ENCODE measurements around the gene AMMECR1.

DNA sequence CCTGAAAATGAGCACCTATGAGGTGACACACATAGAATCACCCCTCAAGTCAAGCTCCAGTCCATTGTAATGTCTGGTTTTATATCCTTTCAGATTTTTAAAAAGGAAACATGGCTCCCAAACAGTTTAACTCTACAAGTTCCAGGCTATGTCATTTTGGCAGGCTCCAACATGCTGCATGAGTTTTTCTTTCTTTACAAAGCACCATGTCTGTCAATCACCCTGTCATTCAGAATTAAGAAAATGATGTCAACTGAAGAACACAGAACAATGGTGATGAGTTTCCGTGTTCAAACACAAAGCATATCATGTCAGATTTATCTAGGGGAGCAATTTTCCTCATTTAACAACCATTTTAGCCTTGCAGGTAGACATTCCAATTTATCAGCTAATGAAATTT, 106.5 kb downstream of the AMMECR1 start:
- TF ChIP-seq POLR2AphosphoS5 (IDR thresholded peaks at IDR 0.05; ENCODE audit: low read depth) (no peak), EZH2 (IDR thresholded peaks at IDR 0.05; ENCODE audit: low read depth, unreplicated experiment) (no peak), EZH2phosphoT487 (IDR thresholded peaks at IDR 0.05; ENCODE audit: unreplicated experiment) (no peak), CREB1 (CRISPR knock-in tag; IDR thresholded peaks at IDR 0.05; ENCODE audit: low read depth) (no peak), JUNB (IDR thresholded peaks at IDR 0.05; ENCODE audit: unreplicated experiment) (no peak), ZNF114 (CRISPR knock-in tag; IDR thresholded peaks at IDR 0.05) (no peak), NANOG (IDR thresholded peaks at IDR 0.05; ENCODE audit: borderline replicate concordance) (no peak), ZNF331 (CRISPR knock-in tag; IDR thresholded peaks at IDR 0.05; ENCODE audit: low read depth) (no peak), STAT1 (IDR thresholded peaks at IDR 0.05; ENCODE audit: unreplicated experiment) (no peak)
- TF ChIP-seq, protein P1, sequence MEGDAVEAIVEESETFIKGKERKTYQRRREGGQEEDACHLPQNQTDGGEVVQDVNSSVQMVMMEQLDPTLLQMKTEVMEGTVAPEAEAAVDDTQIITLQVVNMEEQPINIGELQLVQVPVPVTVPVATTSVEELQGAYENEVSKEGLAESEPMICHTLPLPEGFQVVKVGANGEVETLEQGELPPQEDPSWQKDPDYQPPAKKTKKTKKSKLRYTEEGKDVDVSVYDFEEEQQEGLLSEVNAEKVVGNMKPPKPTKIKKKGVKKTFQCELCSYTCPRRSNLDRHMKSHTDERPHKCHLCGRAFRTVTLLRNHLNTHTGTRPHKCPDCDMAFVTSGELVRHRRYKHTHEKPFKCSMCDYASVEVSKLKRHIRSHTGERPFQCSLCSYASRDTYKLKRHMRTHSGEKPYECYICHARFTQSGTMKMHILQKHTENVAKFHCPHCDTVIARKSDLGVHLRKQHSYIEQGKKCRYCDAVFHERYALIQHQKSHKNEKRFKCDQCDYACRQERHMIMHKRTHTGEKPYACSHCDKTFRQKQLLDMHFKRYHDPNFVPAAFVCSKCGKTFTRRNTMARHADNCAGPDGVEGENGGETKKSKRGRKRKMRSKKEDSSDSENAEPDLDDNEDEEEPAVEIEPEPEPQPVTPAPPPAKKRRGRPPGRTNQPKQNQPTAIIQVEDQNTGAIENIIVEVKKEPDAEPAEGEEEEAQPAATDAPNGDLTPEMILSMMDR (conservative IDR thresholded peaks at IDR 0.05; ENCODE audit: low read depth in 2 of 2) = no peak
- TF ChIP-seq, protein P2, sequence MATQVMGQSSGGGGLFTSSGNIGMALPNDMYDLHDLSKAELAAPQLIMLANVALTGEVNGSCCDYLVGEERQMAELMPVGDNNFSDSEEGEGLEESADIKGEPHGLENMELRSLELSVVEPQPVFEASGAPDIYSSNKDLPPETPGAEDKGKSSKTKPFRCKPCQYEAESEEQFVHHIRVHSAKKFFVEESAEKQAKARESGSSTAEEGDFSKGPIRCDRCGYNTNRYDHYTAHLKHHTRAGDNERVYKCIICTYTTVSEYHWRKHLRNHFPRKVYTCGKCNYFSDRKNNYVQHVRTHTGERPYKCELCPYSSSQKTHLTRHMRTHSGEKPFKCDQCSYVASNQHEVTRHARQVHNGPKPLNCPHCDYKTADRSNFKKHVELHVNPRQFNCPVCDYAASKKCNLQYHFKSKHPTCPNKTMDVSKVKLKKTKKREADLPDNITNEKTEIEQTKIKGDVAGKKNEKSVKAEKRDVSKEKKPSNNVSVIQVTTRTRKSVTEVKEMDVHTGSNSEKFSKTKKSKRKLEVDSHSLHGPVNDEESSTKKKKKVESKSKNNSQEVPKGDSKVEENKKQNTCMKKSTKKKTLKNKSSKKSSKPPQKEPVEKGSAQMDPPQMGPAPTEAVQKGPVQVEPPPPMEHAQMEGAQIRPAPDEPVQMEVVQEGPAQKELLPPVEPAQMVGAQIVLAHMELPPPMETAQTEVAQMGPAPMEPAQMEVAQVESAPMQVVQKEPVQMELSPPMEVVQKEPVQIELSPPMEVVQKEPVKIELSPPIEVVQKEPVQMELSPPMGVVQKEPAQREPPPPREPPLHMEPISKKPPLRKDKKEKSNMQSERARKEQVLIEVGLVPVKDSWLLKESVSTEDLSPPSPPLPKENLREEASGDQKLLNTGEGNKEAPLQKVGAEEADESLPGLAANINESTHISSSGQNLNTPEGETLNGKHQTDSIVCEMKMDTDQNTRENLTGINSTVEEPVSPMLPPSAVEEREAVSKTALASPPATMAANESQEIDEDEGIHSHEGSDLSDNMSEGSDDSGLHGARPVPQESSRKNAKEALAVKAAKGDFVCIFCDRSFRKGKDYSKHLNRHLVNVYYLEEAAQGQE (IDR thresholded peaks at IDR 0.05; ENCODE audit: unreplicated experiment) = no peak
- TF ChIP-seq, protein P3, sequence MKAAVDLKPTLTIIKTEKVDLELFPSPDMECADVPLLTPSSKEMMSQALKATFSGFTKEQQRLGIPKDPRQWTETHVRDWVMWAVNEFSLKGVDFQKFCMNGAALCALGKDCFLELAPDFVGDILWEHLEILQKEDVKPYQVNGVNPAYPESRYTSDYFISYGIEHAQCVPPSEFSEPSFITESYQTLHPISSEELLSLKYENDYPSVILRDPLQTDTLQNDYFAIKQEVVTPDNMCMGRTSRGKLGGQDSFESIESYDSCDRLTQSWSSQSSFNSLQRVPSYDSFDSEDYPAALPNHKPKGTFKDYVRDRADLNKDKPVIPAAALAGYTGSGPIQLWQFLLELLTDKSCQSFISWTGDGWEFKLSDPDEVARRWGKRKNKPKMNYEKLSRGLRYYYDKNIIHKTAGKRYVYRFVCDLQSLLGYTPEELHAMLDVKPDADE (IDR thresholded peaks at IDR 0.05) = no peak

Measured in GM23338 (cell line).